ENCODE measurements around the gene RPL39L. TPM values are rescaled to one million over a fixed set of nuclear protein-coding genes. Genes with fewer than 3 reads are reported as not detected.
A peak's percentile ranks its signal among the peaks of the same experiment; 100 is the strongest.

The RPL39L gene
- total and polyA plus RNA-seq, 10 of the 15 experiments (the other 5 are each of a cell fraction or from before 2014, with no cell fraction given) = 12.5 to 67.8 (median 31.3) TPM

- ChIA-PET RAD21 (ENCODE audit: unreplicated experiment) (no interaction called here), POLR2A (interaction anchor here (0.8 kb wide), 1 partner anchor 10 kb away, joined by 3 read pairs; no protein-coding TSS in a partner anchor)
- H4K20me1 ChIP-seq (ENCODE audit: control insufficient read depth, insufficient read depth) = 0 out of 2 replicates have a peak, but pooled peaks cover 3% of the 10 kb centered on the region
These were observed 64.5 kb downstream of the RPL39L start for GRCh38 chr3:187074846-187075245.

More at GRCh38 chr3:187074846-187075245, 64.5 kb downstream of the RPL39L start:
- FAIRE-seq (no peak), ATAC-seq (no peak), DNase-seq (ENCODE audit: low read depth, low spot score) (no peak)
- H3K27me3 ChIP-seq (replicated peaks in 1 of 2; ENCODE audit: control insufficient read depth in 2 of 2, insufficient read depth in 2 of 2, low read length in 1 of 2) = no peaks in the 10 kb centered on the region
- no peaks in the 10 kb centered on the region for H3K4me1 ChIP-seq (ENCODE audit: control insufficient read depth, insufficient read depth, low read length)
- BruUV-seq (replicated peaks) = no TSS peak
- no peak overlapping the region for H3K4me3 ChIP-seq
- no peak overlapping the region for H3K9ac ChIP-seq (ENCODE audit: control insufficient read depth, insufficient read depth, low read length)
- no peak overlapping the region for H2AFZ ChIP-seq (ENCODE audit: control insufficient read depth, low read depth, low read length)
- H3K36me3 ChIP-seq (ENCODE audit: control insufficient read depth in 2 of 2, insufficient read depth in 2 of 2, low read length in 1 of 2) = peaks cover 35 to 60% of the 10 kb centered on the region in 2 experiments
- no peak overlapping the region for H3K4me2 ChIP-seq (ENCODE audit: control insufficient read depth, insufficient read depth)
- intact Hi-C loops (cut with micrococcal nuclease; ENCODE audit: unreplicated experiment) = no loop called here
- CTCF ChIA-PET = interaction anchor here (0.9 to 1.8 kb wide), 2 partner anchors 10 to 27 kb away, joined by 3 to 6 read pairs; no protein-coding TSS in a partner anchor
- SMC1A ChIA-PET (ENCODE audit: uncharacterized antibody, unreplicated experiment) = interaction anchor here (1.2 to 2.0 kb wide), 4 partner anchors 10 to 226 kb away, joined by 3 to 11 read pairs (median 5); no protein-coding TSS in a partner anchor
- H3K27ac ChIP-seq (ENCODE audit: control insufficient read depth, insufficient read depth) = no peak overlapping the region
- TF ChIP-seq POLR2AphosphoS5 (IDR thresholded peaks at IDR 0.05; ENCODE audit: low read length) = 0 out of 2 replicates have a peak, but pooled peaks have one; percentile 14
- no peak for TF ChIP-seq ZBTB33 (IDR thresholded peaks at IDR 0.05)
- no peaks in the 10 kb centered on the region; the same call in 2 of the 3 replicates for H3K9me3 ChIP-seq (replicated peaks; ENCODE audit: control insufficient read depth, insufficient read depth, low read length)
- peaks cover under 1% of the 10 kb centered on the region; the same call in 1 of the 2 replicates for H3K79me2 ChIP-seq (ENCODE audit: control insufficient read depth, insufficient read depth, low read length)
- in situ Hi-C loops (cut with MboI) = no loop called here

All from GM12878 (cell line).